Glutamatergic neuron (in vitro differentiated cells): ENCODE measurements around the gene LANCL1. TPM values are rescaled to one million over a fixed set of nuclear protein-coding genes. Genes with fewer than 3 reads are reported as not detected.
"Not testable (repeated sequence)": the region's sequence is repeated elsewhere in the genome, so short reads cannot be mapped to it uniquely, and the experiment has no call there.

Source experiments
- DNase-seq: peaks from one replicate; pipeline ENCODE4 v3.0.0; 2022
- H3K27ac Mint-ChIP-seq: one replicate; pipeline ENCODE4 v1.8.0; 2020; ENCODE audit warnings: mild to moderate bottlenecking, mixed read lengths, inconsistent platforms; ENCODE audit not compliant: unreplicated experiment
- H3K27me3 Mint-ChIP-seq: one replicate; pipeline ENCODE4 v1.8.0; 2020; ENCODE audit warnings: mild to moderate bottlenecking, moderate library complexity, mixed read lengths, inconsistent platforms; ENCODE audit not compliant: unreplicated experiment
- H3K36me3 Mint-ChIP-seq: one replicate; pipeline ENCODE4 v1.8.0; 2020; ENCODE audit warnings: mild to moderate bottlenecking, mixed read lengths, inconsistent platforms; ENCODE audit not compliant: unreplicated experiment
- H3K4me1 Mint-ChIP-seq: one replicate; pipeline ENCODE4 v1.8.0; 2020; ENCODE audit warnings: mild to moderate bottlenecking, low read depth, mixed read lengths, inconsistent platforms; ENCODE audit not compliant: unreplicated experiment
- H3K4me3 Mint-ChIP-seq: one replicate; pipeline ENCODE4 v1.8.0; 2020; ENCODE audit warnings: mild to moderate bottlenecking, mixed read lengths, inconsistent platforms; ENCODE audit not compliant: unreplicated experiment
- H3K9me3 Mint-ChIP-seq: one replicate; pipeline ENCODE4 v1.8.0; 2020; ENCODE audit warnings: mild to moderate bottlenecking, moderate library complexity, mixed read lengths, inconsistent platforms; ENCODE audit not compliant: unreplicated experiment
- CTCF ChIP-seq: fragments of 200-600 bp; sonication (generic); IDR thresholded peaks from one replicate; pipeline ENCODE4 v1.5.0; 2021; ENCODE audit not compliant: partially characterized antibody, unreplicated experiment
- total RNA-seq: library from RNA; stranded (reverse); fragmentation: NEBNext Ultra II Directional; extraction: Animal tissue kit (Norgen Biotek cat#: 25700); gene quantifications from one replicate; pipeline ENCODE4 v1.2.1, GENCODE V29; 2021; ENCODE audit not compliant: unreplicated experiment

LANCL1 gene
- total RNA-seq, 1 donor from 2014 or later = 72.4 TPM

GRCh38 chr2:210429403-210430137 lies 47.0 kb downstream of the LANCL1 start:
- TF ChIP-seq CTCF = no peak
- H3K9me3 Mint-ChIP-seq = no peaks in the 10 kb centered on the region
- H3K27ac Mint-ChIP-seq = no peak overlapping the region
- peaks cover 16% of the 10 kb centered on the region for H3K36me3 Mint-ChIP-seq
- H3K4me1 Mint-ChIP-seq = no peaks in the 10 kb centered on the region
- no peak for DNase-seq
- H3K4me3 Mint-ChIP-seq = no peak overlapping the region
- H3K27me3 Mint-ChIP-seq = peaks cover 3% of the 10 kb centered on the region

- Mint-ChIP-seq H3K27ac (no peak overlapping the region), H3K9me3 (no peaks in the 10 kb centered on the region), H3K36me3 (peaks cover 16% of the 10 kb centered on the region), H3K4me1 (no peaks in the 10 kb centered on the region), H3K27me3 (peaks cover 3% of the 10 kb centered on the region), H3K4me3 (no peak overlapping the region)
- TF ChIP-seq CTCF = no peak
- no peak for DNase-seq
These were observed 48.0 kb downstream of the LANCL1 start for GRCh38 chr2:210428393-210429179.

GRCh38 chr2:210427309-210427708 lies 49.2 kb downstream of the LANCL1 start:
- not testable (repeated sequence) for H3K9me3 Mint-ChIP-seq, H3K4me1 Mint-ChIP-seq, H3K4me3 Mint-ChIP-seq, DNase-seq, H3K27me3 Mint-ChIP-seq, H3K27ac Mint-ChIP-seq
- peaks cover 16% of the 10 kb centered on the region for H3K36me3 Mint-ChIP-seq

- TF ChIP-seq CTCF = no peak
- DNase-seq = no peak
- H3K4me3 Mint-ChIP-seq = no peak overlapping the region
- H3K36me3 Mint-ChIP-seq = peaks cover 5% of the 10 kb centered on the region
- H3K4me1 Mint-ChIP-seq = peaks cover 2% of the 10 kb centered on the region
- peaks cover 4% of the 10 kb centered on the region for H3K27me3 Mint-ChIP-seq
- H3K9me3 Mint-ChIP-seq = no peaks in the 10 kb centered on the region
- H3K27ac Mint-ChIP-seq = no peak overlapping the region
These were observed 54.2 kb downstream of the LANCL1 start for GRCh38 chr2:210422366-210422765.

GRCh38 chr2:210421916-210422315 lies 54.6 kb downstream of the LANCL1 start:
- H3K4me3 Mint-ChIP-seq = no peak overlapping the region
- H3K36me3 Mint-ChIP-seq = peaks cover 2% of the 10 kb centered on the region
- no peak for DNase-seq
- no peaks in the 10 kb centered on the region for H3K9me3 Mint-ChIP-seq
- H3K27me3 Mint-ChIP-seq = peaks cover 3% of the 10 kb centered on the region
- H3K4me1 Mint-ChIP-seq = peaks cover 2% of the 10 kb centered on the region
- TF ChIP-seq CTCF = no peak
- no peak overlapping the region for H3K27ac Mint-ChIP-seq
